Caco-2 (cell line): Measurements from ENCODE around the gene AMZ1. TPM values are rescaled to one million over a fixed set of nuclear protein-coding genes. Genes with fewer than 3 reads are reported as not detected.
"Not testable (repeated sequence)": the region's sequence is repeated elsewhere in the genome, so short reads cannot be mapped to it uniquely, and the experiment has no call there.

Experiments used
- BruUV-seq: library from RNA; stranded (reverse); fragments of 400-500 nt; replicated peaks from 2 replicates; lab custom pipeline; 2021; lab: Mats Ljungman, UMichigan
- CTCF ChIA-PET: fragments of 300-600 bp; sonication (Branson Sonifier 250); formaldehyde crosslinking; loops from one replicate; lab custom pipeline; 2022; ENCODE audit warnings: antibody characterized with exemption; lab: Charles Lee
- POLR2A ChIA-PET: fragments of 300-600 bp; sonication (Branson Sonifier 250); formaldehyde crosslinking; loops from one replicate; lab custom pipeline; 2022; ENCODE audit warnings: antibody characterized with exemption; lab: Charles Lee
- DNase-seq, 2 experiments: peaks; one replicate each; pipeline versions ENCODE4 v3.0.0 to v3.0.0-alpha.2; 2020 to 2022
- H3K27me3 ChIP-seq: replicated peaks from 2 replicates; pipeline ENCODE4 v1.6.0; 2011; ENCODE audit warnings: low read length; ENCODE audit not compliant: control insufficient read depth, insufficient read depth
- H3K36me3 ChIP-seq: 2 replicates; pipeline ENCODE4 v1.5.1; 2011; ENCODE audit warnings: low read length; ENCODE audit not compliant: control insufficient read depth, insufficient read depth
- H3K4me1 ChIP-seq: fragments of 250-450 bp; sonication (Bioruptor Pico); 2 replicates; pipeline ENCODE4 v1.5.1; 2020; ENCODE audit warnings: mild to moderate bottlenecking
- H3K4me3 ChIP-seq: 2 replicates; pipeline ENCODE4 v1.5.1; 2011; ENCODE audit warnings: low read depth, mild to moderate bottlenecking, control low read depth, low read length
- H3K9me3 ChIP-seq: fragments of 250-450 bp; sonication (Bioruptor Pico); 2 replicates; pipeline ENCODE4 v1.5.1; 2020; ENCODE audit warnings: mild to moderate bottlenecking, moderate library complexity
- H3K27ac Mint-ChIP-seq: one replicate; pipeline ENCODE4 v1.8.0; 2022; ENCODE audit warnings: mixed read lengths; ENCODE audit not compliant: unreplicated experiment
- H3K27me3 Mint-ChIP-seq: one replicate; pipeline ENCODE4 v1.8.0; 2022; ENCODE audit warnings: mixed read lengths; ENCODE audit not compliant: insufficient read depth, unreplicated experiment
- H3K36me3 Mint-ChIP-seq: one replicate; pipeline ENCODE4 v1.8.0; 2022; ENCODE audit warnings: mild to moderate bottlenecking, mixed read lengths; ENCODE audit not compliant: insufficient read depth, unreplicated experiment
- H3K4me1 Mint-ChIP-seq: one replicate; pipeline ENCODE4 v1.8.0; 2022; ENCODE audit warnings: low read depth, mixed read lengths; ENCODE audit not compliant: unreplicated experiment
- H3K4me3 Mint-ChIP-seq: one replicate; pipeline ENCODE4 v1.8.0; 2022; ENCODE audit warnings: mild to moderate bottlenecking, moderate library complexity, mixed read lengths; ENCODE audit not compliant: unreplicated experiment
- H3K9me3 Mint-ChIP-seq: one replicate; pipeline ENCODE4 v1.8.0; 2022; ENCODE audit warnings: mixed read lengths; ENCODE audit not compliant: unreplicated experiment
- CTCF ChIP-seq, 2 experiments: fragments of 200-600 bp in 1 of 2; IDR thresholded peaks; 1 replicate in 1 of 2; 2 replicates in 1 of 2; pipeline versions ENCODE4 v1.5.1 to v1.8.0; 2011 to 2022; ENCODE audit warnings: antibody characterized with exemption in 1 of 2, control low read depth in 1 of 2, inconsistent platforms in 1 of 2, low read depth in 1 of 2, low read length in 1 of 2, mild to moderate bottlenecking in 1 of 2, moderate library complexity in 1 of 2; ENCODE audit not compliant: insufficient read depth in 1 of 2, severe bottlenecking in 1 of 2, unreplicated experiment in 1 of 2
- intact Hi-C: fragments of 100-400 bp; cut with micrococcal nuclease; formaldehyde crosslinking; loops from one replicate; pipeline ENCODE4 v1.10.0; 2022; ENCODE audit not compliant: unreplicated experiment
- total RNA-seq: library from RNA; stranded (reverse); gene quantifications from 2 replicates; pipeline ENCODE4 v1.2.3, GENCODE V29; 2022

AMZ1 gene
- total RNA-seq, 1 experiment from 2014 or later: 0.11 TPM

- Histone ChIP-seq H3K27me3 (no peaks in the 10 kb centered on the region), H3K4me1 (no peaks in the 10 kb centered on the region), H3K9me3 (no peaks in the 10 kb centered on the region), H3K36me3 (no peaks in the 10 kb centered on the region), H3K4me3 (no peak overlapping the region)
- no TSS peak for BruUV-seq
- ChIA-PET CTCF (interaction anchor here (0.7 kb wide), 1 partner anchor 14 kb away, joined by 3 read pairs; no protein-coding TSS in a partner anchor), POLR2A (no interaction called here)
- H3K27me3 Mint-ChIP-seq: no peaks in the 10 kb centered on the region
- H3K4me1 Mint-ChIP-seq: no peaks in the 10 kb centered on the region
- intact Hi-C loops: no loop called here
- no peak for DNase-seq
- no peaks in the 10 kb centered on the region for H3K9me3 Mint-ChIP-seq
- H3K36me3 Mint-ChIP-seq: peaks cover 48% of the 10 kb centered on the region
- no peak overlapping the region for H3K4me3 Mint-ChIP-seq
- H3K27ac Mint-ChIP-seq: no peak overlapping the region
- no peak for TF ChIP-seq CTCF (IDR thresholded peaks at IDR 0.05; ENCODE audit: insufficient read depth in 1 of 2, low read depth in 1 of 2, low read length in 1 of 2, severe bottlenecking in 1 of 2, unreplicated experiment in 1 of 2)
Observed at GRCh38 chr7:2723138-2723850, 35.3 kb downstream of the AMZ1 start.

GRCh38 chr7:2724036-2724435 is 36.0 kb downstream of the AMZ1 start:
- H3K4me3 ChIP-seq, H3K9me3 ChIP-seq, H3K4me1 Mint-ChIP-seq, H3K4me1 ChIP-seq, H3K27me3 ChIP-seq, intact Hi-C loops, H3K36me3 ChIP-seq, POLR2A ChIA-PET, H3K27ac Mint-ChIP-seq, H3K9me3 Mint-ChIP-seq, BruUV-seq, H3K27me3 Mint-ChIP-seq, H3K4me3 Mint-ChIP-seq: not testable (repeated sequence)
- peak in 1 of 2 experiments; percentile 17 for DNase-seq
- CTCF ChIA-PET: interaction anchor here (0.7 kb wide), 1 partner anchor 13 kb away, joined by 3 read pairs; no protein-coding TSS in a partner anchor
- peaks cover 41% of the 10 kb centered on the region for H3K36me3 Mint-ChIP-seq

- POLR2A ChIA-PET: no interaction called here
- H3K36me3 ChIP-seq: no peaks in the 10 kb centered on the region
- H3K9me3 ChIP-seq: no peaks in the 10 kb centered on the region
- no peak overlapping the region for H3K4me3 Mint-ChIP-seq
- TF ChIP-seq CTCF (IDR thresholded peaks at IDR 0.05; ENCODE audit: insufficient read depth in 1 of 2, low read depth in 1 of 2, low read length in 1 of 2, severe bottlenecking in 1 of 2, unreplicated experiment in 1 of 2): no peak
- no peaks in the 10 kb centered on the region for H3K4me1 ChIP-seq
- H3K27me3 Mint-ChIP-seq: no peaks in the 10 kb centered on the region
- peak in 1 of 2 experiments; percentile 9 for DNase-seq
- no TSS peak for BruUV-seq
- H3K4me3 ChIP-seq: no peak overlapping the region
- intact Hi-C loops: no loop called here
- peaks cover 39% of the 10 kb centered on the region for H3K36me3 Mint-ChIP-seq
- no peaks in the 10 kb centered on the region for H3K9me3 Mint-ChIP-seq
- no peaks in the 10 kb centered on the region for H3K4me1 Mint-ChIP-seq
- CTCF ChIA-PET: no interaction called here
- no peaks in the 10 kb centered on the region for H3K27me3 ChIP-seq
- H3K27ac Mint-ChIP-seq: no peak overlapping the region
Observed at GRCh38 chr7:2724453-2725177, 36.6 kb downstream of the AMZ1 start.
